ENCODE data around the gene TLCD1.
"Not testable (repeated sequence)": the region's sequence is repeated elsewhere in the genome, so short reads cannot be mapped to it uniquely, and the experiment has no call there.

The TLCD1 gene

GRCh38 chr17:28723159-28723835 is 2.7 kb downstream of the TLCD1 start:
- DNase-seq (ENCODE audit: low read depth, low spot score) = no peak
- no peak overlapping the region for H3K4me3 ChIP-seq (ENCODE audit: low read depth, low read length)
- TF ChIP-seq CTCF (IDR thresholded peaks at IDR 0.05; ENCODE audit: low read depth, low read length) = no peak
- in situ Hi-C loops (cut with HindIII; ENCODE audit: low sequenced_read_pairs) = no loop called here

- no peak for TF ChIP-seq CTCF (IDR thresholded peaks at IDR 0.05; ENCODE audit: low read depth, low read length)
- H3K4me3 ChIP-seq (ENCODE audit: low read depth, low read length) = no peak overlapping the region
- no peak for DNase-seq (ENCODE audit: low read depth, low spot score)
Measured at GRCh38 chr17:28722417-28723158, 3.4 kb downstream of the TLCD1 start.

GRCh38 chr17:28720997-28721329 is 5.1 kb downstream of the TLCD1 start:
- in situ Hi-C loops (cut with HindIII; ENCODE audit: low sequenced_read_pairs); DNase-seq (ENCODE audit: low read depth, low spot score): not testable (repeated sequence)
- H3K4me3 ChIP-seq (ENCODE audit: low read depth, low read length) = peak overlapping the region; percentile 98

More at GRCh38 chr17:28722417-28723158, 3.4 kb downstream of the TLCD1 start:
- in situ Hi-C loops (cut with HindIII; ENCODE audit: low sequenced_read_pairs) = no loop called here

- no peak for TF ChIP-seq CTCF (IDR thresholded peaks at IDR 0.05; ENCODE audit: low read depth, low read length)
- DNase-seq (ENCODE audit: low read depth, low spot score) = no peak
- H3K4me3 ChIP-seq (ENCODE audit: low read depth, low read length) = peak overlapping the region; percentile 98
- in situ Hi-C loops (cut with HindIII; ENCODE audit: low sequenced_read_pairs) = no loop called here
Measured at GRCh38 chr17:28720247-28720996, 5.6 kb downstream of the TLCD1 start.

- H3K4me3 ChIP-seq (ENCODE audit: low read depth, low read length) = peak overlapping the region; percentile 98
- no peak for TF ChIP-seq CTCF (IDR thresholded peaks at IDR 0.05; ENCODE audit: low read depth, low read length)
- in situ Hi-C loops (cut with HindIII; ENCODE audit: low sequenced_read_pairs) = no loop called here
- DNase-seq (ENCODE audit: low read depth, low spot score) = no peak
Measured at GRCh38 chr17:28719021-28719433, 7.0 kb downstream of the TLCD1 start.

GRCh38 chr17:28718333-28719020 is 7.6 kb downstream of the TLCD1 start:
- no peak for TF ChIP-seq CTCF (IDR thresholded peaks at IDR 0.05; ENCODE audit: low read depth, low read length)
- no peak for DNase-seq (ENCODE audit: low read depth, low spot score)
- peak overlapping the region; percentile 64 for H3K4me3 ChIP-seq (ENCODE audit: low read depth, low read length)
- in situ Hi-C loops (cut with HindIII; ENCODE audit: low sequenced_read_pairs) = no loop called here
